CD4-positive, alpha-beta memory T cell (primary cell): ENCODE data around the gene TPST2. TPM values are rescaled to one million over a fixed set of nuclear protein-coding genes. Genes with fewer than 3 reads are reported as not detected.

ENCODE experiments used
- CTCF ChIA-PET: fragments of 350-600 bp; sonication (Branson Sonifier 250); formaldehyde crosslinking; loops from one replicate; lab custom pipeline; 2021; ENCODE audit warnings: inconsistent platforms; ENCODE audit not compliant: partially characterized antibody; lab: Charles Lee
- POLR2A ChIA-PET: fragments of 350-600 bp; sonication (Branson Sonifier 250); formaldehyde crosslinking; loops from one replicate; lab custom pipeline; 2021; ENCODE audit not compliant: partially characterized antibody; lab: Charles Lee
- DNase-seq, 5 donors: peaks; one replicate each; pipeline versions ENCODE4 v3.0.0 to v3.0.0-alpha.2; 2020 to 2022; ENCODE audit warnings: mixed read lengths in 1 of 5
- H3K27ac ChIP-seq: one replicate; pipeline ENCODE4 v1.7.0; 2013; ENCODE audit warnings: low read depth, low read length
- H3K27me3 ChIP-seq: 2 replicates; pipeline ENCODE4 v1.7.0; 2013; ENCODE audit warnings: mild to moderate bottlenecking, low read length, moderate library complexity; ENCODE audit not compliant: insufficient read depth
- H3K36me3 ChIP-seq: 2 replicates; pipeline ENCODE4 v1.7.0; 2013; ENCODE audit warnings: mild to moderate bottlenecking, low read length, moderate library complexity; ENCODE audit not compliant: insufficient read depth
- H3K4me1 ChIP-seq: 2 replicates; pipeline ENCODE4 v1.7.0; 2013; ENCODE audit warnings: mild to moderate bottlenecking, low read length, moderate library complexity; ENCODE audit not compliant: insufficient read depth
- H3K4me3 ChIP-seq, 2 donors: one replicate each; pipeline ENCODE4 v1.7.0; 2013; ENCODE audit warnings: low read length in 2 of 2, mild to moderate bottlenecking in 1 of 2
- H3K9me3 ChIP-seq, 2 donors: one replicate each; pipeline ENCODE4 v1.7.0; 2013; ENCODE audit warnings: low read length in 2 of 2, control low read depth in 1 of 2; ENCODE audit not compliant: control insufficient read depth in 1 of 2
- H3K27ac Mint-ChIP-seq, 7 donors: one replicate each; pipeline ENCODE4 v1.8.0; 2020 to 2021; ENCODE audit warnings: mixed read lengths in 7 of 7, mild to moderate bottlenecking in 6 of 7, inconsistent platforms in 3 of 7, moderate library complexity in 3 of 7
- H3K27me3 Mint-ChIP-seq, 2 donors: one replicate each; pipeline ENCODE4 v1.8.0; 2020 to 2021; ENCODE audit warnings: mixed read lengths in 2 of 2
- H3K36me3 Mint-ChIP-seq, 2 donors: one replicate each; pipeline ENCODE4 v1.8.0; 2020 to 2021; ENCODE audit warnings: mixed read lengths in 2 of 2, inconsistent platforms in 1 of 2, mild to moderate bottlenecking in 1 of 2
- H3K4me1 Mint-ChIP-seq, 4 donors: one replicate each; pipeline ENCODE4 v1.8.0; 2020 to 2021; ENCODE audit warnings: mixed read lengths in 4 of 4, mild to moderate bottlenecking in 1 of 4
- H3K4me3 Mint-ChIP-seq, 8 donors: one replicate each; pipeline ENCODE4 v1.8.0; 2020 to 2021; ENCODE audit warnings: mixed read lengths in 8 of 8, mild to moderate bottlenecking in 7 of 8, moderate library complexity in 6 of 8, inconsistent platforms in 3 of 8
- H3K9me3 Mint-ChIP-seq, 8 donors: one replicate each; pipeline ENCODE4 v1.8.0; 2020 to 2021; ENCODE audit warnings: mixed read lengths in 8 of 8, mild to moderate bottlenecking in 5 of 8, inconsistent platforms in 3 of 8, moderate library complexity in 1 of 8
- intact Hi-C: fragments of 100-400 bp; cut with micrococcal nuclease; formaldehyde crosslinking; loops from one replicate; pipeline ENCODE4 v1.15.1; 2023
- polyA plus RNA-seq, 2 donors: library from polyadenylated mRNA; unstranded; fragments of 300-500 nt; fragmentation: Illumina TruSeq; gene quantifications; one replicate each; pipeline ENCODE4 v1.2.3, GENCODE V29; 2021
- total RNA-seq, 2 experiments: library from RNA; stranded (reverse); gene quantifications; one replicate each; pipeline ENCODE4 v1.2.3, GENCODE V29; 2021

The TPST2 gene
- total and polyA plus RNA-seq, 4 experiments from 2014 or later, result 23.9 to 47.8 (median 37.2) TPM

DNA sequence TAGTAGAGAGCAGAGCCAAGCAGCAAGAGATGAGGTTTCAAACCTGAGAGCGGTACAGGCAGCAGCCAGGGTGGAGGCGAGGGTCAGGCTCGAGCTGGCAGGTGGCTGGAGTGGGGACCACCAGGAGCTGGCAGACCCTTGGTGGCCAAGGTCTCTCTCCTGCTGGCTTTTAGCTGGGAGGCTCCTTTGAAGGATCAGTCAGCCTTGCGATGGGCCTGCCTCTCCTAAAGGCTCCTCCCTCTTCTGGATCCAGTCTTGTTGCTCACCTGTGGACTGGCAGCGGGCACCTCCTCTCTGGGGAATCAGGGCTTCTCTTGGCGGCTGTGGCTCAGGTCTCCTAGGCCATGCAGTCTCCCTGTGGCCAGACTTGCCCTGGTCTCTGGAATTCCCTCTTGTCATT lies 24.8 kb downstream of the TPST2 start:
- Mint-ChIP-seq H3K27ac (peak overlapping the region in 3 of 7 donors; percentile 14 to 90 (median 55)), H3K4me3 (no peak overlapping the region), H3K9me3 (no peaks in the 10 kb centered on the region), H3K4me1 (peaks cover 12 to 45% (median 29%) of the 10 kb centered on the region in 4 donors), H3K27me3 (no peaks in the 10 kb centered on the region), H3K36me3 (peaks cover 0 to 11% of the 10 kb centered on the region in 2 donors)
- H3K4me1 ChIP-seq, result peaks cover 13% of the 10 kb centered on the region
- H3K4me3 ChIP-seq, result no peak overlapping the region
- CTCF ChIA-PET, result no interaction called here
- H3K27me3 ChIP-seq, result no peaks in the 10 kb centered on the region
- no peaks in the 10 kb centered on the region for H3K9me3 ChIP-seq
- POLR2A ChIA-PET, result interaction anchor here (1.0 kb wide), 1 partner anchor 79 kb away, joined by 4 read pairs; no protein-coding TSS in a partner anchor
- intact Hi-C loops, result no loop called here
- no peaks in the 10 kb centered on the region for H3K36me3 ChIP-seq
- DNase-seq, result no peak
- H3K27ac ChIP-seq, result no peak overlapping the region

GRCh38 chr22:26564672-26565071 lies 25.3 kb downstream of the TPST2 start:
- peaks cover 0 to 9% of the 10 kb centered on the region in 2 donors for H3K36me3 Mint-ChIP-seq
- no peaks in the 10 kb centered on the region for H3K9me3 Mint-ChIP-seq
- H3K27me3 ChIP-seq, result no peaks in the 10 kb centered on the region
- no peaks in the 10 kb centered on the region for H3K9me3 ChIP-seq
- ChIA-PET POLR2A (no interaction called here), CTCF (no interaction called here)
- H3K4me3 Mint-ChIP-seq, result no peak overlapping the region
- intact Hi-C loops, result no loop called here
- H3K4me1 Mint-ChIP-seq, result peaks cover 12 to 45% (median 30%) of the 10 kb centered on the region in 4 donors
- H3K27ac ChIP-seq, result no peak overlapping the region
- H3K4me1 ChIP-seq, result peaks cover 13% of the 10 kb centered on the region
- H3K27ac Mint-ChIP-seq, result peak overlapping the region in 1 of 7 donors; percentile 74
- no peaks in the 10 kb centered on the region for H3K27me3 Mint-ChIP-seq
- DNase-seq, result no peak
- no peaks in the 10 kb centered on the region for H3K36me3 ChIP-seq
- no peak overlapping the region for H3K4me3 ChIP-seq

- H3K4me1 Mint-ChIP-seq, result peaks cover 11 to 42% (median 30%) of the 10 kb centered on the region in 4 donors
- H3K36me3 Mint-ChIP-seq, result peaks cover 0 to 9% of the 10 kb centered on the region in 2 donors
- CTCF ChIA-PET, result interaction anchor here (1.2 kb wide), 1 partner anchor 101 kb away, joined by 6 read pairs; no protein-coding TSS in a partner anchor
- H3K27me3 Mint-ChIP-seq, result no peaks in the 10 kb centered on the region
- H3K27ac Mint-ChIP-seq, result peak overlapping the region in 3 of 7 donors; percentile 14 to 72 (median 50)
- no peak overlapping the region for H3K4me3 Mint-ChIP-seq
- no peak for DNase-seq
- Histone ChIP-seq H3K27ac (no peak overlapping the region), H3K27me3 (no peaks in the 10 kb centered on the region), H3K4me1 (peaks cover 13% of the 10 kb centered on the region), H3K9me3 (no peaks in the 10 kb centered on the region), H3K36me3 (no peaks in the 10 kb centered on the region), H3K4me3 (no peak overlapping the region)
- POLR2A ChIA-PET, result no interaction called here
- intact Hi-C loops, result no loop called here
- no peaks in the 10 kb centered on the region for H3K9me3 Mint-ChIP-seq
Measured at GRCh38 chr22:26564181-26564580, 25.8 kb downstream of the TPST2 start.

DNA sequence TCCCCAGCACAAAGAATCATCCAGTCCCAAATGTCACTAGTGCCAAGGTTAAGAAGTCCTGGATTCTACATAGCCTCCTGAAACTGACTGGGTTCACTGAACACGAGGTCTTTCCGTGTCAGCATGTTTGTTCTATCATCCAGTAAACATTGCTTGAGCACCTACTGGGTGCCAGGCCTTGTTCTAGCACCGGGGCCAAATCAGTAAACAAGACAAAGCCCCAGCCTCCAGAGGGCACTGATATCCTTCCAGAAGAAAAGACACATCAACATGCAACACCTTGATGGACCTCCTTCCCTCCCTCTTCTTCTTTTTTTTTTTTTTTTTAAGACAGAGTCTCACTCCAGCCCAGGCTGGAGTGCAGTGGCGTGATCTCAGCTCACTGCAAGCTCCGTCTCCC lies 26.9 kb downstream of the TPST2 start:
- H3K27ac Mint-ChIP-seq, result peak overlapping the region in 3 of 7 donors; percentile 51 to 82 (median 72)
- H3K36me3 Mint-ChIP-seq, result peaks cover 0 to 9% of the 10 kb centered on the region in 2 donors
- Histone ChIP-seq H3K36me3 (no peaks in the 10 kb centered on the region), H3K27ac (no peak overlapping the region), H3K27me3 (no peaks in the 10 kb centered on the region), H3K9me3 (no peaks in the 10 kb centered on the region), H3K4me3 (no peak overlapping the region), H3K4me1 (peaks cover 13% of the 10 kb centered on the region)
- CTCF ChIA-PET, result interaction anchor here (1.2 kb wide), 1 partner anchor 102 kb away, joined by 6 read pairs; no protein-coding TSS in a partner anchor
- H3K9me3 Mint-ChIP-seq, result no peaks in the 10 kb centered on the region
- H3K4me3 Mint-ChIP-seq, result no peak overlapping the region
- H3K27me3 Mint-ChIP-seq, result no peaks in the 10 kb centered on the region
- intact Hi-C loops, result loop anchor here (1.0 kb wide), 1 partner anchor 102 kb away; no protein-coding TSS in a partner anchor
- DNase-seq, result peak in 1 of 5 donors; percentile 21
- peaks cover 7 to 39% (median 24%) of the 10 kb centered on the region in 4 donors for H3K4me1 Mint-ChIP-seq
- POLR2A ChIA-PET, result no interaction called here

DNA sequence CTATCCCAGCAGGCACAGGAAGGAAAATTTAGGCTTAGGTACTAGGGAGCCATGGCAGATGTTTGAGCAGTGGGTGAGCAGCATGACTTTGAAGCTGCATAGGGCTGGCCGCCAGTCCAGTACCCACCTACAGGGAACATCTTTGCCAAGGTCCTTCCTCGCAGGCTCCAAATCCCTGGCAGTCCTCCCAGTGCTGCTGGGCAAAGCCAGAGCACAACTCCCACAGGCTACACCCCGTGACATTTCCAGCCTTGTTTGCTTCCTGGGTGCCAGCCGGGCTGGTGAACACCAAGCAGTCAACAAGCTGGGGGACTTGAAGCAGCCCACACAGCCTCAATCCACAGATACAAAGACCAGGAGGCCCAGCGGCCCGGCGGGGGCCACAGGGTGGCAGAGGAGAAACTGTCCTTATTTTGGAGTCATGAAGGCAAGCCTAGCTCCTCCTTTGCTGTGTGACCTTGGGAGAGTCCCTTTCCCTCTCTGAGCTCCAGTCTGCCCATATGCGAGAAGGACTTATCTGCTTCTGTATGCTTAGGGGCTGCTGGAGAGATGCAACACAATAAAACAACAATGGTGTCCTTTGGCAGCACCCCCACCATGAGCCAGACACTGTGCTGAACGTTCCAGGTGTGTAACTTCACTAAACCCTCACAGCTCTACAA lies 28.0 kb downstream of the TPST2 start:
- Mint-ChIP-seq H3K9me3 (no peaks in the 10 kb centered on the region), H3K4me3 (no peak overlapping the region), H3K27ac (no peak overlapping the region), H3K36me3 (peaks cover 0 to 9% of the 10 kb centered on the region in 2 donors), H3K4me1 (peaks cover 9 to 36% (median 19%) of the 10 kb centered on the region in 4 donors), H3K27me3 (no peaks in the 10 kb centered on the region)
- ChIA-PET CTCF (interaction anchor here (0.7 to 1.8 kb wide), 2 partner anchors 12 to 198 kb away, joined by 3 read pairs; no protein-coding TSS in a partner anchor), POLR2A (interaction anchor here (0.5 kb wide), 1 partner anchor 114 kb away, joined by 3 read pairs; no protein-coding TSS in a partner anchor)
- intact Hi-C loops, result no loop called here
- Histone ChIP-seq H3K27ac (no peak overlapping the region), H3K27me3 (no peaks in the 10 kb centered on the region), H3K36me3 (no peaks in the 10 kb centered on the region), H3K4me1 (peaks cover 6% of the 10 kb centered on the region), H3K4me3 (no peak overlapping the region), H3K9me3 (no peaks in the 10 kb centered on the region)
- no peak for DNase-seq

GRCh38 chr22:26559961-26560575 lies 29.9 kb downstream of the TPST2 start:
- ChIA-PET CTCF (interaction anchor here (1.2 kb wide), 1 partner anchor 84 kb away, joined by 3 read pairs; no protein-coding TSS in a partner anchor), POLR2A (no interaction called here)
- Histone ChIP-seq H3K27me3 (no peaks in the 10 kb centered on the region), H3K4me1 (no peaks in the 10 kb centered on the region), H3K36me3 (no peaks in the 10 kb centered on the region), H3K27ac (no peak overlapping the region), H3K9me3 (no peaks in the 10 kb centered on the region), H3K4me3 (no peak overlapping the region)
- no peaks in the 10 kb centered on the region for H3K9me3 Mint-ChIP-seq
- H3K4me1 Mint-ChIP-seq, result peaks cover 5 to 26% (median 16%) of the 10 kb centered on the region in 4 donors
- H3K4me3 Mint-ChIP-seq, result no peak overlapping the region
- H3K36me3 Mint-ChIP-seq, result peaks cover 0 to 8% of the 10 kb centered on the region in 2 donors
- DNase-seq, result no peak
- intact Hi-C loops, result no loop called here
- H3K27me3 Mint-ChIP-seq, result no peaks in the 10 kb centered on the region
- peak overlapping the region in 1 of 7 donors; percentile 6 for H3K27ac Mint-ChIP-seq

DNA sequence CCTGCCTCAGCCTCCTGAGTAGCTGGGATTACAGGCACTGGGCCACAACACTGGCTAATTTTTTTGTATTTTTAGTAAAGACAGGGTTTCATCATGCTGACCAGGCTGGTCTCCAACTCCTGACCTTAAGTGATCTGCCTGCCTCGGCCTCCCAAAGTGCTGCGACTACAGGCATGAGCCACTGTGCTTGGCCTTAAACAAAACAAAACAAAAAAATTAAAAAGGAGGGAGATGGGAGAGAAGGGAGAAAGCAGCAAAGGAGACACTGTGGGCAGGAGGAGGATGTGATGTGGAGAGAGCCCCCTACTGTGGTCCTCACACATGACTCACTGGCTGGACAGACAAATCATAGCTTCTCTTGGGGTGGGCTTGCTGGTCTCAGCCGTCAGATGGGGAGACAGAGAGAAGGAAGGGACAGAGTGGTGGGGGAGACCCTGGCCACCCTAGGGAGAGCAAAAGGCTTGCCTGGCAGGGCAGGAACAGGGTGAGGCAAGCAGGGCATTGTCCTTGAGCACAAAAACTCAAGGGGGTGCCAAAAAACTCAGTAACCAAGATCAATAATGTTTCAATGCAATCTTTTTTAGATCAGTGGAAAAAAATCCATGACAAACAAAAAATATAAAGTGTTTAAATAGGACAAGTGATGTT lies 31.6 kb downstream of the TPST2 start:
- Histone ChIP-seq H3K9me3 (no peaks in the 10 kb centered on the region), H3K36me3 (no peaks in the 10 kb centered on the region), H3K4me3 (no peak overlapping the region), H3K27ac (no peak overlapping the region), H3K27me3 (no peaks in the 10 kb centered on the region), H3K4me1 (no peaks in the 10 kb centered on the region)
- H3K36me3 Mint-ChIP-seq, result peaks cover 0 to 3% of the 10 kb centered on the region in 2 donors
- H3K4me3 Mint-ChIP-seq, result no peak overlapping the region
- peaks cover 7 to 29% (median 14%) of the 10 kb centered on the region in 4 donors for H3K4me1 Mint-ChIP-seq
- intact Hi-C loops, result no loop called here
- H3K27ac Mint-ChIP-seq, result peak overlapping the region in 2 of 7 donors; percentile 12 to 76
- no peaks in the 10 kb centered on the region for H3K27me3 Mint-ChIP-seq
- DNase-seq, result no peak
- POLR2A ChIA-PET, result no interaction called here
- CTCF ChIA-PET, result no interaction called here
- H3K9me3 Mint-ChIP-seq, result no peaks in the 10 kb centered on the region
